WTC11 (cell line): ENCODE data around the gene TTR. TPM values are rescaled to one million over a fixed set of nuclear protein-coding genes. Genes with fewer than 3 reads are reported as not detected.

Source experiments
- ATAC-seq: fragments of 200-7000 bp; cut with Tn5 transposase; 2 replicates; pipeline ENCODE4 v1.10.0; 2021; ENCODE audit warnings: mild to moderate bottlenecking, moderate library complexity
- CTCF ChIA-PET: fragments of 300-600 bp; sonication (Branson Sonifier 250); formaldehyde crosslinking; loops from one replicate; lab custom pipeline; 2021; ENCODE audit warnings: antibody characterized with exemption; lab: Charles Lee
- POLR2A ChIA-PET: fragments of 350-600 bp; sonication (Branson Sonifier 250); formaldehyde crosslinking; loops from one replicate; lab custom pipeline; 2021; ENCODE audit warnings: antibody characterized with exemption; lab: Charles Lee
- DNase-seq: peaks from one replicate; pipeline ENCODE4 v3.0.0; 2021; ENCODE audit warnings: low spot score
- H3K27ac Mint-ChIP-seq: 2 replicates; pipeline ENCODE4 v1.8.0; 2021; ENCODE audit warnings: mixed read lengths
- H3K27me3 Mint-ChIP-seq: 2 replicates; pipeline ENCODE4 v1.8.0; 2021; ENCODE audit warnings: low read depth, mild to moderate bottlenecking, moderate library complexity, mixed read lengths
- H3K36me3 Mint-ChIP-seq: 2 replicates; pipeline ENCODE4 v1.8.0; 2021; ENCODE audit warnings: mixed read lengths
- H3K4me1 Mint-ChIP-seq: 2 replicates; pipeline ENCODE4 v1.8.0; 2022; ENCODE audit warnings: mixed read lengths
- H3K4me3 Mint-ChIP-seq: 2 replicates; pipeline ENCODE4 v1.8.0; 2021; ENCODE audit warnings: mild to moderate bottlenecking, moderate library complexity, mixed read lengths
- H3K9me3 Mint-ChIP-seq: 2 replicates; pipeline ENCODE4 v1.8.0; 2021; ENCODE audit warnings: mixed read lengths
- ATF1 ChIP-seq: sonication (generic); formaldehyde crosslinking; IDR thresholded peaks from 2 replicates; pipeline ENCODE4 v1.8.1; 2023; ENCODE audit warnings: mild to moderate bottlenecking, moderate library complexity, missing genetic modification reagents
- ATF2 ChIP-seq: sonication (generic); formaldehyde crosslinking; IDR thresholded peaks from 2 replicates; pipeline ENCODE4 v1.8.1; 2022; ENCODE audit warnings: low read depth, missing genetic modification reagents, borderline replicate concordance
- ATF6 ChIP-seq: sonication (generic); formaldehyde crosslinking; IDR thresholded peaks from 2 replicates; pipeline ENCODE4 v1.8.1; 2023; ENCODE audit warnings: mild to moderate bottlenecking, missing genetic modification reagents
- CBFB ChIP-seq: sonication (generic); formaldehyde crosslinking; IDR thresholded peaks from 2 replicates; pipeline ENCODE4 v1.8.1; 2022; ENCODE audit warnings: mild to moderate bottlenecking, low read depth, missing genetic modification reagents
- CREM ChIP-seq: sonication (generic); formaldehyde crosslinking; IDR thresholded peaks from 2 replicates; pipeline ENCODE4 v1.8.1; 2022; ENCODE audit warnings: mild to moderate bottlenecking, missing genetic modification reagents, moderate library complexity
- E2F1 ChIP-seq: sonication (generic); formaldehyde crosslinking; IDR thresholded peaks from 2 replicates; pipeline ENCODE4 v1.8.0; 2022; ENCODE audit warnings: mild to moderate bottlenecking, missing genetic modification reagents
- ELF4 ChIP-seq: sonication (generic); formaldehyde crosslinking; IDR thresholded peaks from 2 replicates; pipeline ENCODE4 v1.8.1; 2022; ENCODE audit warnings: low read depth, mild to moderate bottlenecking, moderate library complexity, missing genetic modification reagents
- FOXK1 ChIP-seq: sonication (generic); formaldehyde crosslinking; IDR thresholded peaks from 2 replicates; pipeline ENCODE4 v1.8.0; 2022; ENCODE audit warnings: mild to moderate bottlenecking, moderate library complexity, missing genetic modification reagents
- IRF1 ChIP-seq: sonication (generic); formaldehyde crosslinking; IDR thresholded peaks from 2 replicates; pipeline ENCODE4 v1.8.0; 2023; ENCODE audit warnings: missing genetic modification reagents
- JUN ChIP-seq: sonication (generic); formaldehyde crosslinking; IDR thresholded peaks from 2 replicates; pipeline ENCODE4 v1.8.0; 2023; ENCODE audit warnings: mild to moderate bottlenecking, missing genetic modification reagents
- KAT7 ChIP-seq: sonication (generic); formaldehyde crosslinking; IDR thresholded peaks from 2 replicates; pipeline ENCODE4 v1.8.1; 2023; ENCODE audit warnings: missing genetic modification reagents, mild to moderate bottlenecking, borderline replicate concordance
- NR3C1 ChIP-seq: sonication (generic); formaldehyde crosslinking; conservative IDR thresholded peaks from 2 replicates; pipeline ENCODE4 v1.8.1; 2023; ENCODE audit warnings: low read depth, mild to moderate bottlenecking, missing genetic modification reagents
- TCF7 ChIP-seq: sonication (generic); formaldehyde crosslinking; IDR thresholded peaks from 2 replicates; pipeline ENCODE4 v1.8.0; 2022; ENCODE audit warnings: mild to moderate bottlenecking, low read depth, missing genetic modification reagents, moderate library complexity
- TP53 ChIP-seq: sonication (generic); formaldehyde crosslinking; IDR thresholded peaks from 2 replicates; pipeline ENCODE4 v1.8.1; 2023; ENCODE audit warnings: mild to moderate bottlenecking, missing genetic modification reagents
- ZBTB43 ChIP-seq: sonication (generic); formaldehyde crosslinking; IDR thresholded peaks from 2 replicates; pipeline ENCODE4 v1.8.1; 2023; ENCODE audit warnings: mild to moderate bottlenecking, missing genetic modification reagents
- ZNF138 ChIP-seq: sonication (generic); formaldehyde crosslinking; conservative IDR thresholded peaks from 2 replicates; pipeline ENCODE4 v1.8.1; 2022; ENCODE audit warnings: mild to moderate bottlenecking, moderate library complexity, missing genetic modification reagents
- ZNF232 ChIP-seq: sonication (generic); formaldehyde crosslinking; IDR thresholded peaks from 2 replicates; pipeline ENCODE4 v1.8.0; 2022; ENCODE audit warnings: mild to moderate bottlenecking, missing genetic modification reagents
- ZNF416 ChIP-seq: fragments of 250-450 bp; sonication (Bioruptor Pico); IDR thresholded peaks from 2 replicates; pipeline ENCODE4 v1.9.0; 2021; ENCODE audit warnings: mild to moderate bottlenecking, inconsistent platforms
- ZNF512 ChIP-seq: sonication (generic); formaldehyde crosslinking; IDR thresholded peaks from 2 replicates; pipeline ENCODE4 v1.8.1; 2022; ENCODE audit warnings: missing genetic modification reagents, borderline replicate concordance
- ZNF671 ChIP-seq: fragments of 250-450 bp; sonication (Bioruptor Pico); IDR thresholded peaks from 2 replicates; pipeline ENCODE4 v1.8.0; 2021; ENCODE audit warnings: mild to moderate bottlenecking
- total RNA-seq: library from RNA; stranded (reverse); gene quantifications from 3 replicates; pipeline ENCODE4 v1.2.3, GENCODE V29; 2021

Gene TTR
- total RNA-seq, 1 experiment from 2014 or later, result 1.0 TPM

- no peak for TF ChIP-seq ZNF232 (CRISPR knock-in tag)
- no peak for TF ChIP-seq E2F1
- TF ChIP-seq KAT7 (CRISPR knock-in tag), result no peak
- no peak for TF ChIP-seq ZNF416 (CRISPR knock-in tag)
- no peak for TF ChIP-seq NR3C1 (CRISPR knock-in tag)
- TF ChIP-seq ATF6 (CRISPR knock-in tag), result no peak
Measured at GRCh38 chr18:31591113-31591512, 564 bp upstream of the TTR start (continued).

- DNase-seq (no peak), ATAC-seq (no peak)
- no peak overlapping the region for H3K27ac Mint-ChIP-seq
- H3K4me1 Mint-ChIP-seq, result peaks cover 7% of the 10 kb centered on the region
- no peak overlapping the region for H3K4me3 Mint-ChIP-seq
- POLR2A ChIA-PET, result no interaction called here
- H3K36me3 Mint-ChIP-seq, result no peaks in the 10 kb centered on the region
- no peaks in the 10 kb centered on the region; the same call in 1 of the 2 replicates for H3K27me3 Mint-ChIP-seq
- peaks cover 3% of the 10 kb centered on the region for H3K9me3 Mint-ChIP-seq
- CTCF ChIA-PET, result interaction anchor here (2.3 kb wide), 1 partner anchor 18 kb away, joined by 7 read pairs; no protein-coding TSS in a partner anchor
- no peak for TF ChIP-seq CBFB (CRISPR knock-in tag)
- TF ChIP-seq ATF1 (CRISPR knock-in tag), result no peak
- no peak for TF ChIP-seq CREM (CRISPR knock-in tag)
- no peak for TF ChIP-seq ATF2 (CRISPR knock-in tag)
- no peak for TF ChIP-seq TP53
- no peak for TF ChIP-seq ZBTB43 (CRISPR knock-in tag)
- no peak for TF ChIP-seq IRF1 (CRISPR knock-in tag)
- TF ChIP-seq ZNF671 (CRISPR knock-in tag), result no peak
- TF ChIP-seq FOXK1, result no peak
- TF ChIP-seq ZNF138, result no peak
- TF ChIP-seq ELF4 (CRISPR knock-in tag), result no peak
- no peak for TF ChIP-seq TCF7 (CRISPR knock-in tag)
- TF ChIP-seq ZNF512, result no peak
- no peak for TF ChIP-seq JUN (CRISPR knock-in tag)
- TF ChIP-seq, all 79 proteins: peak for 0
Measured at GRCh38 chr18:31592506-31593157, 955 bp downstream of the TTR start.
